ENCODE data around the gene MAGEA8.
"Not testable (repeated sequence)": the region's sequence is repeated elsewhere in the genome, so short reads cannot be mapped to it uniquely, and the experiment has no call there.

MAGEA8 gene

DNA sequence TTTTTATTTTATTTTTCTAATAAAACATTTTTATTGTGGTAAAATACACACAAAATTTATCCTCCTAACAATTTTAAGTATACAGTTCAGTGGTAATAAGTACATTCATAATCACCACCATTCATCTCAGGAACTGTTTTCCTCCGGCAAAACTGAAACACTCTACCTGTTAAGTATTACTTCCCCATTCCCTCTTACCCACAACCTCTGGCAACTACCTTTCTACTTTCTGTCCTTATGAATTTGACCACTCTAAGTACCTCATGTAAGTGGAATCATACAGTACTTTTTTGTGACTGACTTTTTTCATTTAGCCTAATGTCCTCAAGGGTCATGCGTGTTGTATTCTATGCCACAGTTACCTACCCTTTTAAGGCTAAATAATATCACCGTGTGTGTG, 27.3 kb downstream of the MAGEA8 start:
- DNase-seq, result no peak

DNA sequence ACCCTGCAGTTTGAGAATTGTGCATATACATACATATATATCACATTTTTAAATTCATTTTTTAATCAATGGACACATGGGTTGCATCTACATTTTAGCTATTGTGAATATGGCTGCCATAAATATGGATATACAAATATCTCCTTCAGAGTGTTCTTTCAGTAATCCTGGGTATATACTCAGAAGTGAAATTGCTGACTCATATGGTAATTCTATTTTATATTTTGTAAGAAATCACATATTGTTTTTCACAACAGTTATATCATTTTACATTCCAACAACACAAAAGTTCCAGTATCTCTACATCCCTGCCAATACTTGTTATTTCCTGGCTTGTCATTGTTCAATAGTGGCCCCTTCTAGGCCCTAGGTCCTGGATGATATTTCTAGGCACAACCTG, 27.7 kb downstream of the MAGEA8 start:
- no peak for DNase-seq

DNA sequence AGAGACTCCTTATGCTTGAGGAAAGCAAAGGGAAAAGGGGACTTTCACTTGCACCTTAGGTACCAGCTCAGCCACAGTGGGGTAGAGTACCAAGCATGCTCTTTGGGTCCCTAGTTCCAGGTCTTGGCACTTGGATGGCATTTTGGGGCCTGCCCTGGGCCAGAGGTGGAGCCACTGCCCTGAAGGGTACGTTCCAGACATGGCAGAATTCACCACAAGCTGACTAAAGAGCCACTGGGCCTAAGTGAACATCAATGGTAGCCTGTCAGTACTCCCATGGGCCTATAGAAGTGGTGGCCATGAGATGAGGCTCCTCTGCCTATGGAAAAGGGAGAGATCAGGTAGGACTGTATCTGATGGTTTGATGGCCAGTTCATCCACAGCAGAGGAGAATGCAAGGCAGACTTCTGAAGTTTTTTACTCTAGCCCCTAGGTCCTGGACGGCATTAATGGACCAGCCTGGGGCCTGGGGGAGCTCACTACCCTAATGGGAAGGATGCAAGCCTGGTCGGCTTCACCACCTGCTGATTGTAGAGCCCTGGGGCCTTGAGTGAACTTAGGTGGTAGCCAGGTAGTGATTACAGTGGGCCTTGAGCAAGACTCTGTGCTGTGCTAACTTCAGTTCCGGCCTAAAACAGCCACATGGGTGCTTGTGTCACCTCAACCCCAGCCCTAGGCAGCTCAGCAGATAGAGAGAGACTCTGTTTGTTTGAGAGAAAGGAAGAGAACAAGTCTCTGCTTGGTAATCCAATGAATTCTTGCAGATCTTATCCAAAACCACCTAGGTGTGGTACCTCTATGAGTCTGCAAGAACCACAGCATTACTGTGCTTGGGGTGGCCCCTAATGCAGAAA, 28.6 kb downstream of the MAGEA8 start:
- DNase-seq, result no peak

DNA sequence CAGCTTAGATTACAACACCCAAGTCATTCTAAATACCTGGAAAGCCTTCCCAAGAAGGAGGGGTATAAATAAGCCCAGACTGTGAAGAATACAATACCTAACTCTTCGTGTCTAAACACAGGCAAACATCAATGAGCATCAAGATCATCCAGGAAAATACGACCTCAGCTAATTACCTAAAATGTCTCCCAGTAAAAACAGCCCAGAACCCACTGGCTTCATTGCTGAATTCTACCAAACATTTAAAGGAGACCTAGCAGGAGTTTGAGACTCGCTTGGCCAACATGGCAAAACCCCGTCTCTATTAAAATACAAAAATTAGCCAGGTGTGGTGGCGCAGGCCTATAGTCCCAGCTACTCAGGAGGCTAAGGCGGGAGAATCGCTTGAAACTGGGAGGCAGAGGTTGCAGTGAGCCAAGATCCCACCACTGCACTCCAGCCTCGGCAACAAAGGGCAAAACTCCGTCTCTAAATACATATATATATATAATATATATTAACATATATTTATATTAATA, 29.3 kb downstream of the MAGEA8 start:
- no peak for DNase-seq

DNA sequence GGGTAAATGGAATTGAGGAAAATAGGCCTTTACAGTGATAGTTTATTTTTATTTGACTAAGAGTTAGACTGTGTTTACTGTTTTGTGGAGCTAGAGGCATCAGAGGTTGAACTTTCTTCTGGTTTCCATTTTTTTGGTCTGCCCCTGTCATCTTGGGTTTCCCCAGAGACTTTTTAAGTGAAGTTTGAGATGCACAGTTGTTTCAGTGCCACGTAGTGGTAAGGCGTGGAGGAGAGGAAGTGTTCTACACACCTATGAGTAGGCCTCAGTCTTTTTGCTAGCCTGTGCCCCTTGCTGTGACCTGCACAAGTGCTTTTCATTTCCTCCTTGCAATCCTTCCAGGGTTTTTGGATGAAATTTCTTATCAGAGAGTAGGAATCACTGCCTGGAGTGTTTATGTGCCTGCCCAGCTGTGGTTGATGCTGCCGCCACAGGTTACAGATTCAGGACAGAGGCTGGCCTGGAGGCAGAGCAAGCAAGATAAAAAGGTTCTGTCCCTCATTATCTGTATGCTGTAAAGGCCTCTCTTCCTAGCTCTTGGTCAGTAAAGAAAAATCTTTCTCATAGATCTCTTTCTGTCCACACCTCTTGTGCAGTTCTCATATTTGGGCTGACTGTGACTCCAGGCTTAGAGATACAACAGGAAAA, 35.9 kb downstream of the MAGEA8 start:
- no peak for DNase-seq

DNA sequence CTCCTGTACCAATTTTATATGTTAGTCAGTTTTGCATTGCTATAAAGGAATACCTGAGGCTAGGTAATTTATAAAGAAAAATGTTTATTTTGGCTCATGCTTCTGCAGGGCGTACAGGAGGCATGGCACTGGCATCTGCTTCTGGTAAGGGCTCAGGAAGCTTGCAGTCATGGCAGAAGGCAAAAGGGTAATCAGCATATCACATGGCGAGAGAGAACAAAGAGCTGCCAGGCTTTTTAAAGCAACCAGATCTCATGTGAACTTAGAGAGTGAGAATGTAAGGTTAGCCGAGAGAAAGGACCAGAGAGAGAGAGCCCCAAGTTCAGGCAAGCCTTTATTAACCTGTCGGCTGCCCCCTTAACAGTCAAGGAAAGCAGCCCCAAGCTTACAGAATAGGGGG, 42.9 kb downstream of the MAGEA8 start:
- not testable (repeated sequence) for DNase-seq

DNA sequence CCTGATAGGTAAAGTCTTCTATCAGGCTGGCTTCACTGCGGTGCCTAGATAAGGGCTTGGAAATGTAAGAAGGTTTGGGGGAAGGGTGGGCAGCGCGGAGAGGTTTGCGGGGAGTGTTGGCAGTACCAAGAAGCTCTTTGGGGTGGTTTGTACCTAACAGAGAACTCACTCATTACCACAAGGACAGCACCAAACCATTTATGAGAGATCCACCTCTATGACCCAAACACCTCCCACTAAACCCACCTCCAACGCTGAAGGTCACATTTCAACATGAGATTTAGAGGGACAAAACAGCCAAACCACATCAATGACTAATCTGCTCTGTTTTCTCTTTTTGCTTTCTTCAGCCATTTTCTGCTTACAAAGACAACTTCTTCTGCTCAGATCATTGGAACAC, 43.5 kb downstream of the MAGEA8 start:
- DNase-seq, result not testable (repeated sequence)

DNA sequence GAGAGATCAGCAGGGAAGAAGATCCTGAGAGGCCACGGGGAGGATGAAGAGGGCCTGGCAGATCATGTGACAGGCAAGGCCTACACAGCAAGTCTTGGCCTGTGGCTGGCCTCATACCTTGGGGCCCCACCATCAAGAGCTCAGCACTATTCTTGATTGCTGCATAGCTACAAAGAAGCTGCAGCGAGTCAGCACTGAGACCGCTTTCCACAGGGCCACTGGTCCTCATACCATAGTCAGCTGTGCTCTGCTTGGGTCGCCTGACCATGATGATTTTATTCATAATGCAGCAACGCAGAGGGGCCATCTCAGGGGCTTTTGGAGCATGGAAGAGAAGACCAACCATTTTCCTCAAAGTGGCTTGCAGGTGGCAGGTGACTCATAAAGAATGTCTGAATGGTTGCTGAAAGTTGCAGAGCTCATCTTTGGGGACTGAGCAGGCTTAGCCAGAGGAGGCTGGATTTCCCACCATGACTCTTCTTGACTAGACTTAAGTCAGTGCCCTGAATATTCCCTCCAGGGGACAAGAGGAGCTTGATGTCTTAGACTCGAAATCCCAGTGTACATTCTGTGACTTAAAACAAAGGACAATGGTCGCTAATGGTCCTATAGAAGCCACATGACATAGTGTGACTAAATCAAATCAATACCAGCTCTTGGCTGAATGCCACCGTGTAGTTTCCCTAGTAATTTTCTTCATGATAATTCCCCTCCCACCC, 46.4 kb downstream of the MAGEA8 start:
- not testable (repeated sequence) for DNase-seq

DNA sequence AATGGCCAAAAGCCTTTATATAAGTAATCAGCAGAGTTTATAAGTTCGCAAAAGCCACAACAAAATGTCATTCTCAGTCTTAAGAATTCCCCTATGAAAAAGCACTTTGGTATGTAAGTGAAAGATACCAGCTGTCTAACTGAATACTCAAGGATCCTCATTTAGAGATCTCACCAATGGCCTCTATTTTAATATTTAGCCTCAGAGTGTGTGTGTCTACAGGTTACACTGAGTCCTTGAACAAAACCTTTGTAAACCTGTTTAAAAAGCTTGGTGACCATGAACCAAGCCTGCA, 46.9 kb downstream of the MAGEA8 start:
- not testable (repeated sequence) for DNase-seq

DNA sequence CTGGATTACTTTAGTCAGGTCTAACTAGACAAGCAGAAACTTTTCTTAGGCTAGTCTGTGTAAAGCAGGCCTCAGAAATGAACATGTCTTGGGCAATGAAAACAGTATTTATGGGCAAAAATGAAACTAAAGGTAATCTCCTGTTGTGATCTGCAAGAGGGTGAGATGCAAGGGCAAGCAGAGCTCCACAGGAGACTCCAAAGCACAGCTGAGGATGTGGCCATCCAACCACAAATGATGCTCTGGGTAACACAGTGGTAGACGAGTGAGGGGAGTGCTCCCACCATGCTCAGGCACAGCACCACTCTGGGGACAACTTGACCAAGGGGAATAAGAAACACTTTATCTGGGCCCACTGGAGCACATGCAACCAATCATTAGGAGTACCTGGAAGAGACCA, 47.7 kb downstream of the MAGEA8 start:
- DNase-seq, result not testable (repeated sequence)

DNA sequence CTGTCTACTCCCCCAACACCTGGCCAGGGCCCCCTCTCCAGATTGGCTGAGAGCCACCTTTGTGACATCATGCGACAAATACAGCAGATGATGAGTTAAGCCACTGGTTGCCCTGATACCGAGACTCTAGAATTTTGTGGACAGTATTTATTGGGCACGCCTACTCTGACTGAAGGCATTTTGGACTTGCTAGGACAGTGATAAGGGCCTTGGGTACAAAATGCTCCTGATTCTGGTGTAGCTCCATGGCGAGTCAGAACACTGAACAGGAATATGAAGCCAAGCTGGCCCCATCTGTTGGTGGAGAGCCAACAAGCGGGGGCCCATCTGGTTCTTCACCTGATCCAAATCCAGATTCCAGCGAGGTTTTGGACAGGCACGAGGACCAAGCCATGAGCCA, 48.4 kb downstream of the MAGEA8 start, which contains the start of gene HSFX4:
Gene HSFX4 (plus strand): TSS at position 174 of the 400 bp plus-strand sequence. CDS start 72 bp downstream, at position 246.
- not testable (repeated sequence) for DNase-seq

DNA sequence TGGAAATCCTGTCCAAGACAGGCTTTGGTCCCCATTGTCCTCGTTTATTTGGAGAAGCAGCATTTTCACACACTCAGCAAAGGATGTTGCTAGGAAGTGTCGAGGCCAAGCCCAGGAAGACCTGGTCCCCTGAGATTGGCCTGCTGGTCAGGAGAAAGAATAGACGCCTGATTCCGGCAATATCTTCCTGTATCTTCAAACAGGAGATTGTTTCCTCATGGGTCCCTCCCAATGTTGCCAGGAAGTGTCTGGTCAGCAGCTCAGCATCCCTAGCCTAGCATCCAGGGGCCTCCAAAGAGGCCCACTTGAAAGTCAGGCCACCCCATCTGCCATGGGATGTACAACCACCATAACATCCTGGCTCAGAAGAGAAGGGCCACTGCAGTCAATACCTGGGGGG, 50.4 kb downstream of the MAGEA8 start:
- DNase-seq, result not testable (repeated sequence)

DNA sequence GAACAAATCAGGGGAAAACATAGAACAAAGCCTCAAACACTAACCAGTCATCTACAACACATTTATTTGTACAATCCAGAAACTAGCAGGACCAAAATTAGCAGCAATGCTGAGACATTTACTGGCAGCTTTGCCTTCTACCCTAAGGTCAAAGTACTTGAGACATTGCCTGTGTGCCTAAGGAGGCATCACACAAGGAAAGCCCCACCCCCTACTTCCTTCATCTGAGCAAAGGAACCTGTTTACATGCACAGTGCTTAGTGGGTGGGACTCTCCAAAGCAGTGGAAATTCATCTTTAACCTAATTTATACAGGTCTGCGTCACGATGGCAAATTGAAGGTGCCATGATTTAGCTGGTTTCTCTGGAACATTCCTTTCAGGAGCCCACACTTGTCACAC, 51.2 kb downstream of the MAGEA8 start:
- DNase-seq, result not testable (repeated sequence)

DNA sequence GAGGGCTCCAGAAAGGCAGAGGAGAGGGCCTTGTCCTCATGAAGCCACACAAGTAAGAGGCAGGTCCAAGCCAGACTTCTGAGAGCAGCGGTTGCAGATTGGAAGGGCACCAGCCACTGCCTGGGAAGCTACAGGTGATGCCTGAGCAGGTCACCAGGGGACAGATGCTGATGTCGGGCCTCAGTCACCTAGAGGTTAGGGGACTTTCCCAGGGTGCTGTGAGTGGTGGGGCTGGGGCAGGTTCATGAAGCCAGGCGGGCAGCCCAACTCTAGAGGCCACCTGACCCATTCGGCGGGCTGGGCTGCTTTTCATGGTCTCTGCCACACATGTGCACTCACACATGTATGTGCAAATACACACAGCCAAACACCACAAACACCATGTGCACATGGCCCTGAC, 52.0 kb downstream of the MAGEA8 start:
- not testable (repeated sequence) for DNase-seq

DNA sequence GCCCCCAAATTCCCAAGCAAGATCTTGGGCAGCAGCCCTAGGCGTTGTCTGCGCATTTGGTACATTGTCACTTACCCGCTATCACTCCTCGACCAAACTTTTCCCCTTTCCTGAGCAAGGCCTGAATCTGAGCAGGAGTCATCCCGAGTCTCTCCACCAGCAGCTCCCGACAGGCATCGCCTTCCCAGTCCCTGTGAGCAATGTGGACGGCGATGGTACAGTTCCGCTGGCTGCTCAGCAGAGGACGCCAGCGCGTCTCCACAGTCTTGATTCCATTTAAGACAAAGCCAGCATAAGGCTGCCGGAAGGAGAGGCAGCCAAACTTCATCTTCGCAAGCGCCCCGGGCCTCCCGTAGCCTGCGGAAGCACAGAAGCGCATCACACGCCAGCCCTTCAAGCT, 52.6 kb downstream of the MAGEA8 start:
- not testable (repeated sequence) for DNase-seq

Data from activated CD4-positive, alpha-beta T cell treated with anti-CD3 and anti-CD28 coated beads, Interleukin-2, amount 50 U/mL, for 1 hour (primary cell).